Mammary epithelial cell (primary cell): ENCODE measurements around the gene CFP.

Experiments used
- CTCF ChIP-seq, 2 donors: IDR thresholded peaks in 1 of 2; conservative IDR thresholded peaks in 1 of 2; 2 replicates each; pipeline ENCODE4 v1.5.1; 2011 to 2012; ENCODE audit warnings: inconsistent platforms in 2 of 2, low read length in 2 of 2, mild to moderate bottlenecking in 2 of 2, control low read depth in 1 of 2, low read depth in 1 of 2; ENCODE audit not compliant: insufficient read depth in 1 of 2; ENCODE audit errors: extremely low read depth in 1 of 2
- EZH2 ChIP-seq: IDR thresholded peaks from 2 replicates; pipeline ENCODE4 v1.6.1; 2012; ENCODE audit warnings: low read length, inconsistent platforms, borderline replicate concordance

GRCh38 chrX:47605024-47605423, 24.7 kb downstream of the CFP start:
- TF ChIP-seq CTCF (conservative IDR thresholded peaks at IDR 0.05 in 1 of 2, IDR thresholded peaks at IDR 0.05 in 1 of 2; ENCODE audit: extremely low read depth in 1 of 2, insufficient read depth in 1 of 2, low read depth in 1 of 2, low read length in 2 of 2) = no peak
- TF ChIP-seq EZH2 = no peak
